ENCODE data around the gene DCLK1. TPM values are rescaled to one million over a fixed set of nuclear protein-coding genes. Genes with fewer than 3 reads are reported as not detected.

DCLK1 gene
- total and polyA plus RNA-seq, 7 donors, result 0.98 to 15.1 (median 3.9) TPM

DNA sequence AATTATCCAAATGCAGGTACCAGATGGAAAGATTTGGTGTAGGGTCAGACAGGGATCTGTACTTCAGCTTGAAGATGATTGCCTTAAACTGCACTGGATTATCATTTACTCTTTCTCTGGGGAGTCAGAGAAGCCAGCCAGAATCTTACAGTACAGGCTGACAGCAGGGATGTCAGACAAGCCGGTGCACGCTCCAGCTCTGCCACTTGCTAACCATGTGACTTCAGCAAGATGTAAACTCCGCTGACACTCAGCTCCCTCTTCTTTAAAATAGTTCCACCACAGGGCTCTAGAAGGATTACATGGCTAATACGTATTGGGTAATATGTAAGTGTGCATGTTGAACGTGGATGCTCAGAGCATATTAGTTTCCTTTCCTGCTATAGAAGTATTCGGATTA, 403.3 kb downstream of the DCLK1 start:
- Histone ChIP-seq H3K27me3 (ENCODE audit: insufficient read depth in 3 of 3, low read length in 2 of 3) (no peaks in the 10 kb centered on the region), H3K4me3 (no peak overlapping the region), H3K9me3 (no peaks in the 10 kb centered on the region), H3K36me3 (ENCODE audit: insufficient read depth in 1 of 2, low read depth in 1 of 2) (no peaks in the 10 kb centered on the region), H3K27ac (no peak overlapping the region), H3K4me1 (peaks cover 4% of the 10 kb centered on the region)
- TF ChIP-seq, protein P1, sequence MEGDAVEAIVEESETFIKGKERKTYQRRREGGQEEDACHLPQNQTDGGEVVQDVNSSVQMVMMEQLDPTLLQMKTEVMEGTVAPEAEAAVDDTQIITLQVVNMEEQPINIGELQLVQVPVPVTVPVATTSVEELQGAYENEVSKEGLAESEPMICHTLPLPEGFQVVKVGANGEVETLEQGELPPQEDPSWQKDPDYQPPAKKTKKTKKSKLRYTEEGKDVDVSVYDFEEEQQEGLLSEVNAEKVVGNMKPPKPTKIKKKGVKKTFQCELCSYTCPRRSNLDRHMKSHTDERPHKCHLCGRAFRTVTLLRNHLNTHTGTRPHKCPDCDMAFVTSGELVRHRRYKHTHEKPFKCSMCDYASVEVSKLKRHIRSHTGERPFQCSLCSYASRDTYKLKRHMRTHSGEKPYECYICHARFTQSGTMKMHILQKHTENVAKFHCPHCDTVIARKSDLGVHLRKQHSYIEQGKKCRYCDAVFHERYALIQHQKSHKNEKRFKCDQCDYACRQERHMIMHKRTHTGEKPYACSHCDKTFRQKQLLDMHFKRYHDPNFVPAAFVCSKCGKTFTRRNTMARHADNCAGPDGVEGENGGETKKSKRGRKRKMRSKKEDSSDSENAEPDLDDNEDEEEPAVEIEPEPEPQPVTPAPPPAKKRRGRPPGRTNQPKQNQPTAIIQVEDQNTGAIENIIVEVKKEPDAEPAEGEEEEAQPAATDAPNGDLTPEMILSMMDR (IDR thresholded peaks at IDR 0.05), result no peak
- ATAC-seq (no peak), DNase-seq (no peak)
- intact Hi-C loops (cut with DNase I), result loop anchor here in 1 of 2 donors (10.0 kb wide), 1 partner anchor 513 kb away; no protein-coding TSS in a partner anchor
- 69 to 72% (median 72%) methylated on average over 6 of the region's 6 CpGs for WGBS, 3 donors

DNA sequence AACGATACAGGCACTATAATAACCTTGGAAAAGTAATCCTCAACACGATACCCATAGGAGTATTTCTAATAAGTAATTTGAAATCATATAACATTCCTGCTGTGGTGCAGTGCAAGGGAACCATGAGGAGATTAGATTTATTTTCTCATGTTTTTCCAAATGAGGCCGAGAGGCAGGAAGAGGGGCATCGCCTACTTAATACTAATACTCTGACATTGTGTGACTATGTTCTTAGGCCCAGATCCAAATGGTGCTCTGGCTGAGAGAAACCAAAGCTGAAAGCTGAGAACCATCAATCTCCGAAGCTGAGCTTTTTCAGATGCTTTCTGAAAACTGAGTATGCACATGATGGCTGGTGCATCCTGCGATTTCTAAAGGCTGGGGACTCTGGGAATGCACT, 406.7 kb downstream of the DCLK1 start:
- H3K4me1 ChIP-seq, result peaks cover 9% of the 10 kb centered on the region
- WGBS, 3 donors, result 19 to 24% (median 21%) methylated on average over 6 of the region's 6 CpGs
- intact Hi-C loops (cut with DNase I), result loop anchor here in 1 of 2 donors (10.0 kb wide), 1 partner anchor 510 kb away; no protein-coding TSS in a partner anchor

DNA sequence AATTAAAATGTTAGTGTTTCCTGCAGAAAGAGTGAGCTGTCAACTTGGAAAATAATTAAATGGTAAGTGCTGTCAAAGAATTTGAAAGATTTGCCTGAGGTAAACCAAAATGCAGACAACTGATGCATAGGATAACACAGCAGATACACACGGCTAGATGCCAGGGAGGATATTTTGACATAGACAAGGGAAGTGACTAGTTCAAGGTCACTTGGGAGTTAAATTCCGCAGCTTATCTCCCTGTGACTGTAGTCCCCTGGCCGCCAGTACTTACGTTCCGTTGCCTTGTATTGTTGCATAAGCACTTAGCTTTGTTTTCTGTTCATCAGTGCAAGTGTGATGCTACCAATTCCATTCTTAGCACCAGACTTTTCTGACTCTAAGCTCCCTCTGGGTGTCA, 407.4 kb downstream of the DCLK1 start:
- Histone ChIP-seq H3K27ac (no peak overlapping the region), H3K36me3 (ENCODE audit: insufficient read depth in 1 of 2, low read depth in 1 of 2) (no peaks in the 10 kb centered on the region), H3K4me3 (no peak overlapping the region), H3K27me3 (ENCODE audit: insufficient read depth in 3 of 3, low read length in 2 of 3) (no peaks in the 10 kb centered on the region), H3K9me3 (no peaks in the 10 kb centered on the region), H3K4me1 (peaks cover 9% of the 10 kb centered on the region)
- DNase-seq, result peak in 1 of 2 donors; percentile 37
- WGBS, 3 donors, result 23 to 31% (median 27%) methylated on average over 5 of the region's 5 CpGs
- TF ChIP-seq, protein P1 (IDR thresholded peaks at IDR 0.05), result no peak
- peak; percentile 33 to 76 (median 66) for ATAC-seq
- intact Hi-C loops (cut with DNase I), result loop anchor here in 1 of 2 donors (10.0 kb wide), 1 partner anchor 509 kb away; no protein-coding TSS in a partner anchor

More for the DNA sequence above, 406.7 kb downstream of the DCLK1 start:
- ATAC-seq (no peak), DNase-seq (no peak)
- Histone ChIP-seq H3K9me3 (no peaks in the 10 kb centered on the region), H3K36me3 (ENCODE audit: insufficient read depth in 1 of 2, low read depth in 1 of 2) (no peaks in the 10 kb centered on the region), H3K27me3 (ENCODE audit: insufficient read depth in 3 of 3, low read length in 2 of 3) (no peaks in the 10 kb centered on the region), H3K27ac (no peak overlapping the region), H3K4me3 (no peak overlapping the region)
- TF ChIP-seq, protein P1 (IDR thresholded peaks at IDR 0.05), result no peak

DNA sequence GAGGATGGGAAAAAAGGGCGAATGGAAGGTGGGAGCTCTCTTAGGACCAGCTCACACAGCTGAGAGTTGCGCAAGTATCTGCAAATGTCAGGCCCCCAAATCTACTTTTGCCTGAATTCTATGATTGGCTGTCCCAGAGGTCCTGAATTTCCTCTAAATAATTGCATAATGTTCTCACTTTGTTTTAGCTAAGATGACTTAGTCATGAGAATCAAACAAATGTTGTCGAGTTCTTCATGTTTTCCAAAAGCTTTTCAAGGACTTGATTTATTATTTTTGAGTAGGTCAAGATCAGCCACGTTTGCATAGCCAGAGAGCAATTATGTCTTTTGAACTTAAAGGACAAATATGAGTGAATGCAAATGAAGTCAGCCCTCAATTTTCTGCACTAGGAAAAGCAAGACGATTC, 408.1 kb downstream of the DCLK1 start:
- WGBS, 3 donors, result 53 to 55% (median 54%) methylated on average over 5 of the region's 5 CpGs
- intact Hi-C loops (cut with DNase I), result loop anchor here in 1 of 2 donors (10.0 kb wide), 1 partner anchor 508 kb away; no protein-coding TSS in a partner anchor
- Histone ChIP-seq H3K4me1 (peaks cover 9% of the 10 kb centered on the region), H3K27me3 (ENCODE audit: insufficient read depth in 3 of 3, low read length in 2 of 3) (no peaks in the 10 kb centered on the region), H3K27ac (no peak overlapping the region), H3K9me3 (no peaks in the 10 kb centered on the region), H3K36me3 (ENCODE audit: insufficient read depth in 1 of 2, low read depth in 1 of 2) (no peaks in the 10 kb centered on the region), H3K4me3 (no peak overlapping the region)
- TF ChIP-seq, protein P1 (IDR thresholded peaks at IDR 0.05), result no peak
- ATAC-seq (peak in 3 of 4 donors; percentile 62 to 76 (median 64)), DNase-seq (peak in 1 of 2 donors; percentile 41)
